ENCODE data around the gene COL16A1.

The COL16A1 gene

GRCh38 chr1:31646259-31646960 lies 57.4 kb downstream of the COL16A1 start (continued):
- TF ChIP-seq ZBTB44 (tag by site-specific recombination; IDR thresholded peaks at IDR 0.05) (no peak), ZNF274 (IDR thresholded peaks at IDR 0.05; ENCODE audit: low read length) (no peak), ZNF274 (tag by site-specific recombination; IDR thresholded peaks at IDR 0.05; ENCODE audit: borderline replicate concordance) (no peak), ZNF513 (tag by site-specific recombination; IDR thresholded peaks at IDR 0.05) (no peak), ZNF112 (tag by site-specific recombination; IDR thresholded peaks at IDR 0.05) (no peak), ZNF658 (tag by site-specific recombination; IDR thresholded peaks at IDR 0.05) (no peak), ZNF138 (tag by site-specific recombination; IDR thresholded peaks at IDR 0.05; ENCODE audit: borderline replicate concordance) (no peak), ZNF404 (tag by site-specific recombination; IDR thresholded peaks at IDR 0.05) (no peak), ZNF280D (tag by site-specific recombination; IDR thresholded peaks at IDR 0.05) (0 out of 2 replicates have a peak, but pooled peaks have one; percentile 60), PRDM1 (tag by site-specific recombination; IDR thresholded peaks at IDR 0.05) (no peak), ZNF146 (tag by site-specific recombination; IDR thresholded peaks at IDR 0.05) (peak; percentile 100), ZNF596 (tag by site-specific recombination; IDR thresholded peaks at IDR 0.05) (no peak)

GRCh38 chr1:31645274-31645568 lies 58.6 kb downstream of the COL16A1 start:
- peaks cover 0 to 11% of the 10 kb centered on the region in 2 experiments; a peak in 1 of 3 replicates for H3K36me3 ChIP-seq (ENCODE audit: control insufficient read depth in 2 of 2, insufficient read depth in 1 of 2, low read length in 2 of 2)
- TF ChIP-seq ZBTB49 (tag by site-specific recombination; IDR thresholded peaks at IDR 0.05; ENCODE audit: low read depth) (no peak), ZNF558 (tag by site-specific recombination; IDR thresholded peaks at IDR 0.05) (0 out of 2 replicates have a peak, but pooled peaks have one; percentile 2), ZNF2 (tag by site-specific recombination; IDR thresholded peaks at IDR 0.05) (no peak), ZBTB6 (tag by site-specific recombination; IDR thresholded peaks at IDR 0.05) (peak; percentile 37; the same call in 1 of the 2 replicates)
- ChIA-PET CTCF (interaction anchor here (0.6 to 1.8 kb wide), 6 partner anchors 12 to 319 kb away, joined by 3 to 6 read pairs (median 4); no protein-coding TSS in a partner anchor), POLR2A (interaction anchor here (0.5 to 1.9 kb wide), 17 partner anchors 11 to 620 kb away, joined by 3 to 9 read pairs (median 4); partner anchors contain the start of genes COL16A1, KPNA6, SNRNP40 and ZCCHC17)
- peaks cover 3% of the 10 kb centered on the region; the same call in 1 of the 2 replicates for H3K4me1 ChIP-seq (ENCODE audit: control insufficient read depth, insufficient read depth, low read length)
- H3K9me3 ChIP-seq (ENCODE audit: control insufficient read depth, insufficient read depth, low read depth, low read length) = no peaks in the 10 kb centered on the region
- peak overlapping the region; percentile 74 for H3K27ac ChIP-seq (ENCODE audit: extremely low read depth, low read depth, low read length)
- H3K4me3 ChIP-seq (ENCODE audit: low read depth, low read length) = peak overlapping the region; percentile 76
